NCI-H82 treated with DMSO at 0.1 percent for 48 hours (cell line): ENCODE data around the gene BMP4.

Experiments used
- DNase-seq: peaks from one replicate; lab custom pipeline; 2025; ENCODE audit not compliant: unreplicated experiment; lab: John Stamatoyannopoulos, UW

BMP4 gene

GRCh38 chr14:53964249-53964648, 7.6 kb upstream of the BMP4 start:
- no peak for DNase-seq

- DNase-seq, result no peak
These were observed 6.9 kb upstream of the BMP4 start for GRCh38 chr14:53963320-53964227.

GRCh38 chr14:53962953-53963319, 6.3 kb upstream of the BMP4 start:
- no peak for DNase-seq

- no peak for DNase-seq
These were observed 2.0 kb upstream of the BMP4 start for GRCh38 chr14:53958628-53959027.

- no peak for DNase-seq
These were observed 1.1 kb upstream of the BMP4 start for GRCh38 chr14:53957739-53958138.

DNA sequence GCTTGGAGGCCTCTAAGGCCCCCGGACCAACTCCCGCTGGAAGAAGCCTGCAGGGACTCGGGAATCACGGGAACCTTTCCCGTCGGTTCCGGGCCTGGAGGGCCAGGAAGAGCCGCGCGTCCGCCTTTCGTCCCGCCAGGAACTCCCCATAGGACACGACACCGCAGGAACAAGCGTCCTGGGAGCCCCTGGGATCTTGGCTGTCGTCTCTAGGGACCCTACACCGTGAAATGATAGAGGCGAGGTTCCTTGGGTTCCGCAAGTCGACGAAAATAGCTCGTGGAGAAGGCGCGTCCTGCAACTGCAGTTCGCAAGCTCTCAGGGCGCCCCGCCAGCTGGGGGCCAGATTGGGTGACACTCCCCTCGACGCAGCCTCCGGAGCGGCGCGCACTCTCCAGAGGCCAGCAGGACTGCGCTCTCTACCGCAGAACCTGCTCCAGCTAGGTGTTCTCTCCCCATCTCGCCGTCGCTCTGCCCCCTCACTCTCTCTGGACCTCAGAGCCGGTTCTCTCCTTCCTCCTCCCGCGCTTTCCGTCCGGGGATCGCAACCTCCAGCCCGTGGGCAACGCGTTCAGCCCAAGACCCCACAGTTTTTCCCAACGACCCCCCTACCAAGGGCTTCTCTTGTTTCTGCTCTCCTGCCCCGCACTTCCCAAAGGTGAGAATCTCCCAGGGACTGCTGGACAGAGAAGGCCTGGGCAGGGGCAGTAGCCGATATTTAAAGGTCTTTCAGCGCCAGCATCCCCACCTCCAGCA, 776 bp downstream of the BMP4 start:
- no peak for DNase-seq

- no peak for DNase-seq
These were observed 1.4 kb downstream of the BMP4 start for GRCh38 chr14:53955229-53955556.

- DNase-seq, result no peak
These were observed 1.9 kb downstream of the BMP4 start for GRCh38 chr14:53954551-53955228.

- DNase-seq, result no peak
These were observed 2.6 kb downstream of the BMP4 start for GRCh38 chr14:53953828-53954550.

DNA sequence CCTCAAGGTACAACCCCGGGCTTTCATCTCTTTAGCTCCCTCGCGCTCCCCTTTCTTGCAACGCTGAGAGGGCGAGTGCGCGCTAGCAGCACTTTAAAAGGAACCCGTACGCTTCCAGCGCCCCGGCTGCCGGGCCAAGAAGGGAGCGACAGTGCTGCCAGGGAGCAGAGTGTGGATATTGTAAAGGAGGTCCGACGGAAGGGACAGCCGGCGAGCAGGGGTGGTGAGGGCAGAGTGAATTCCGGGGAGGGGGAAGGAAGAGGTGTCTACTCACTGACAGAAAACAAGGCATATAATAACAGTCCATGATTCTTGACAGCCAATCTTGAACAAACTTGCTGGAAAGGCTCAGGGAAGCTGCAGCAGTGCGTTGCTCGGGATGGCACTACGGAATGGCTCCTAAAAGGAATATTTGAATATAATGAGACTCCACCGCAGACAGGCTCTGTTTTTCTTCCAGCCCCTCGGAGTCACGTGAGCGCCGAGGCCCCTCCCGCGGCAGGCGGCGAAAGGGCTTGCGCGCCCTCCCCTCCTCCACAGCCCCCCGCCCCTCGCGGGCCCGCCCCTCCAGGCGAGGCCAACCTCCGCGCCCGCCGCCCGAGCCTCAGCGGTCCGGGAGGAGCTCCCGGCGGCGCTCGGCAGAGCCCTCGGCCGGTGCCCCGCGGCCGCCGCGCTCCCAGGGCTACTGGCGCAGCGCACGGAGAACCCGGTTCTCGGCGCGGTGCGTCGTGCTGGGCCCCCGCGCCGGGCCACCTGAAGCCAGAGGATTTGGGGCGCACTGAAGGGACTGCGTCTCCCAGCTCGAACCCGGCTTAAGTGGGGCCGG, 3.4 kb downstream of the BMP4 start:
- no peak for DNase-seq

DNA sequence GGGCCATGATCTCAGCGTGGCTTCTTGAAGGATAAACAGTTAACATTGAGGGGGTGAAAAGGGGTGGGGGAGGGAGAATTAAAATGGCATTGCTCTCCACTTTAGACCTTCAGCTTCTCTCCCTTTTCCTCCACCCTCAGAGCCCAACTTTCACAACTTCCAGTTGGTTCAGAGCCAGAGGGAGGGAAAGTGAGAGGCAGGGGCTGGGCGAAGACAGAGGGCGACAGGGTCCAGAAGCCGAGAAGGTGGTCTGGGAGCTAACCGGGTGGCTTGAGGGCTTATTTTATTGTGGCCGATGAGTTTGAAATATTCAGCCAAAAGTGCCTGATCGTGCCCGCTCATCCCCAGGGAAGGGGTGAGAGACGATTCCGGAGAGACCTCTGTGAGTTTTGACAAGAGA, 4.1 kb downstream of the BMP4 start:
- no peak for DNase-seq

GRCh38 chr14:53951627-53952303, 4.9 kb downstream of the BMP4 start:
- DNase-seq, result no peak

- DNase-seq, result no peak
These were observed 5.4 kb downstream of the BMP4 start for GRCh38 chr14:53951243-53951626.

GRCh38 chr14:53950031-53950793, 6.4 kb downstream of the BMP4 start:
- no peak for DNase-seq

DNA sequence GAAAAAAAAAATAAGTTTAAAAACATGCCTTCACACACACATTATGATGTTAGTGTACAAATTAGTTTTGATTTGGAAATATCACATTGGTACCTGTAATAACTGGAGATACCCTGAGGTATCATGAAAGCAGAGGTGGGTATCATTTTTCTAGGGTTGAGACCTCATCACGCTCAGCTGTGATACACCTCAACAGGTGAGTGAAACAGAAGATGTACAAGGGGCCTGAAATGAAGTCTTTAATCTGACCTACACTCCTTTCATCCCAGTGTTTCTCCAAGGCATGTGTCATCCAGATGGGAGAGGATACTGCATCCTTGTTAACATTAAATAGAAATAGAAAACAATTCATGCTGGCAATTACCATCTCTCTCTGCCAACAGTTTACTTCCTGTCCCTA, 7.4 kb downstream of the BMP4 start:
- no peak for DNase-seq

GRCh38 chr14:53948205-53948884, 8.3 kb downstream of the BMP4 start:
- no peak for DNase-seq

GRCh38 chr14:53947452-53948204, 9.0 kb downstream of the BMP4 start:
- no peak for DNase-seq

DNA sequence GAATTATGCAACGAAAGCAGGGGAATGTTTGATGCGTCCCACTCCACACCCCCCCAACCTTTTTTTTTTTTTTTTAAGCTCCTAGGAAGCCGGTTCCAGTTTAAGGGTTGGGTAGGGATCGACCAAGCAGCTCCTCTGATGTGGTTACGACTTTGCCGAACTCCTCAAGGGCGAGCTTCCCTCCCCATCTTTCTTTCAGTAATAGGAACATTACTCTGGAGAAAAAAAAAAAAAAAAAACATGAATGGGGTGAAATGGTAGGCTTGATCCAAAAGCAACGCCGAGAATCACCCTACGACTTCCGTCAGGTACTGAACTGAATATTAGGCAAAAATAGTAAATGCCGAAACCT, 9.6 kb downstream of the BMP4 start:
- no peak for DNase-seq
